Stimulated activated CD8-positive, alpha-beta memory T cell treated with anti-CD3 and anti-CD28 coated beads, Interleukin-7, amount 100 ng/mL, for 1 hour (primary cell): ENCODE data around the gene C1QB.
A peak's percentile ranks its signal among the peaks of the same experiment; 100 is the strongest.

Experiments
- DNase-seq, 2 donors: peaks; one replicate each; pipeline ENCODE4 v3.0.0-alpha.2; 2020; ENCODE audit warnings: low read depth in 2 of 2

C1QB gene

GRCh38 chr1:22635436-22635835 is 17.6 kb upstream of the C1QB start:
- DNase-seq, result no peak

- DNase-seq, result no peak
Observed at GRCh38 chr1:22636353-22636752, 16.7 kb upstream of the C1QB start, which contains the start of gene C1QA. Gene C1QA, plus strand, starts transcription at chr1:22636628. Its CDS starts 989 bp downstream, at chr1:22637617.

- no peak for DNase-seq
Observed at GRCh38 chr1:22636927-22637326, 16.1 kb upstream of the C1QB start.

GRCh38 chr1:22637907-22638445 is 15.1 kb upstream of the C1QB start:
- DNase-seq, result no peak

- no peak for DNase-seq
Observed at GRCh38 chr1:22638476-22639234, 14.4 kb upstream of the C1QB start.

- DNase-seq, result no peak
Observed at GRCh38 chr1:22639286-22639685, 13.8 kb upstream of the C1QB start.

GRCh38 chr1:22641247-22641646 is 11.8 kb upstream of the C1QB start:
- DNase-seq, result no peak

GRCh38 chr1:22641906-22642636 is 11.0 kb upstream of the C1QB start:
- peak; percentile 25 to 45 for DNase-seq

GRCh38 chr1:22643381-22643780 is 9.7 kb upstream of the C1QB start, which contains the start of gene C1QC:
Gene C1QC, plus strand, starts transcription at chr1:22643633. Its CDS starts 391 bp downstream, at chr1:22644024.
- no peak for DNase-seq

GRCh38 chr1:22643928-22644327 is 9.1 kb upstream of the C1QB start:
- no peak for DNase-seq

- DNase-seq, result no peak
Observed at GRCh38 chr1:22645931-22646330, 7.1 kb upstream of the C1QB start.

GRCh38 chr1:22646384-22646783 is 6.7 kb upstream of the C1QB start:
- no peak for DNase-seq

GRCh38 chr1:22650089-22650693 is 2.8 kb upstream of the C1QB start:
- no peak for DNase-seq

GRCh38 chr1:22651941-22652856 is 837 bp upstream of the C1QB start:
- no peak for DNase-seq

- no peak for DNase-seq
Observed at GRCh38 chr1:22654692-22655091, 1.7 kb downstream of the C1QB start.

- no peak for DNase-seq
Observed at GRCh38 chr1:22658385-22659163, 5.5 kb downstream of the C1QB start.

- DNase-seq, result no peak
Observed at GRCh38 chr1:22660716-22661241, 7.7 kb downstream of the C1QB start.

- DNase-seq, result no peak
Observed at GRCh38 chr1:22661880-22662279, 8.8 kb downstream of the C1QB start.

- no peak for DNase-seq
Observed at GRCh38 chr1:22662318-22662717, 9.3 kb downstream of the C1QB start.

- DNase-seq, result no peak
Observed at GRCh38 chr1:22662986-22663408, 10.0 kb downstream of the C1QB start.
